SK-MEL-5 (cell line): ENCODE results near the gene SMIM29. TPM values are rescaled to one million over a fixed set of nuclear protein-coding genes. Genes with fewer than 3 reads are reported as not detected.
"Not testable (repeated sequence)": the region's sequence is repeated elsewhere in the genome, so short reads cannot be mapped to it uniquely, and the experiment has no call there.

ENCODE experiments used
- DNase-seq: peaks from one replicate; pipeline ENCODE4 v3.0.0-alpha.2; 2016; ENCODE audit warnings: low read depth, low spot score
- in situ Hi-C: cut with HindIII; loops from 2 replicates; pipeline ENCODE4 v1.10.0; 2016; ENCODE audit warnings: low sequenced_read_pairs, high pct_unique_total_duplicates, low pct_unique_long_range_greater_than_20kb
- total RNA-seq: library from RNA; depleted of rRNA; stranded (reverse); fragments of >200 nt; shearing (Covaris generic); gene quantifications from 2 replicates; pipeline ENCODE4 v1.2.3, GENCODE V29; 2014

Gene SMIM29
- total RNA-seq, 1 experiment from 2014 or later: 66.6 TPM

DNA sequence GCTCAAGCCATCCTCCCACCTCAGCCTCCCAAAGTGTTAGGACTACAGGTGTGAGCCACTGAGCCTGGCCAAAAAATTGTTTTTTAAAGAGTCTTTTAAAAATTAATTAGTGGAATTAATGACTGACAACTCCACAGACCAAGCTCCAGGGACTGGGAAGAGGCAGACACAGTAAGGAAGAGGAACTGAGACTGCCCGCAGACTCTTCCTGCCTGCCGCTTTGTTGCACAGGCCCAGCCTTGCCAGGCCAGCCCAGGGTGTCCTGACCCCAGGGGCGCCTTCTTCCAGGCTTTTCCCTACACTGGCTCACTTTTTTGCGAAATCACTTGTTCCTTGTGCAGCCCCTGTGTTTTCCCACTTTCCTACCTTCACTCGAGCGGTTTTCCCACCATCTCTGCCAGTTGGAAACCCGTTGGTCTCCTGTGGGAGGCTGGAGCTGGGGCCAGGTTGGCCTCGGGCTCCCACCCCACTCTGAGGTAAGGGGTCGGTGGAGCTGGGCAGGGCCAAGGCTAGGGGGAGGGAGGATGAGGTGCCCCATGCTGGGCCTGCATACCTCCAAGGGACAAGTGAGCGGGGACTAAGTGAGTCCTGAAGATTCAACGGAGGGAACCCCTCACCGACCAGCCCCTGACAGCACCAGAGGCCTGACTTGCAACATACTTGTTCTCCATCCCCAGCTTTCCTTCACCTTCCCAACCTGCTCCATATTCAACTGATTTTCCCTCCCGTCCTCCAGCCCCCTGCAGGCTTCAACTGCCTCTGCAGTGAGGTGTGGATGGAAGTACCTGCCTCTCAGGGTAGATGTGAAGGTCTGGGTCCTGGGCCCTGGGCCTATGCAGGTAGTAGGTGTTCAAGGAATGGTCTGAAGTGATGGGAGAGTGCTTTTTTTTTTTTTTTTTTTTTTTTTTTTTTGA lies 23.5 kb upstream of the SMIM29 start:
- in situ Hi-C loops: no loop called here

DNA sequence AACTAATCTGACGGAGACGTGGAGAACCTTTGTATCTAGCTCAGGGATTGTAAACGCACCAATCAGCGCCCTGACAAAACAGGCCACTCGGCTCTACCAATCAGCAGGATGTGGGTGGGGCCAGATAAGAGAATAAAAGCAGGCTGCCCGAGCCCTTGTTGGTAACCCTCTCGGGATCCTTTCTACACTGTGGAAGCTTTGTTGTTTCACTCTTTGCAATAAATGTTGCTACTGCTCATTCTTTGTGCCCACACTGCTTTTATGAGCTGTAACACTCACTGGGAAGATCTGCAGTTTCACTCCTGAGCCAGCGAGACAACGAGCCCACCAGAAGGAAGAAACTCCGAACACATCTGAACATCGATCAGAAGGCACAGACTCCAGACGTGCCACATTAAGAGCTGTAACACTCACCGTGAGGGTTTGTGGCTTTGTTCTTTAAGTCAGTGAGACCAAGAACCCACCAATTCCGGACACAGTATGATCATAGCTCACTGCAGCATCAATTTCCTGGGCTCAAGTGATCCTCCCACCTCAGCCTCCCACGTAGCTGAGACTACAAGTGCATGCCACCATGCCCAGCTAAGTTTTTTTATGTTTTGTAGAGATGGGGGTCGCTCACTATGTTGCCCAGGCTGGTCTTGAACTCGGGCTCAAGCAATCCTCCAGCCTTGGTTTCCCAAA lies 21.0 kb upstream of the SMIM29 start:
- DNase-seq, in situ Hi-C loops: not testable (repeated sequence)

More for the DNA sequence above, 23.5 kb upstream of the SMIM29 start:
- DNase-seq: no peak

DNA sequence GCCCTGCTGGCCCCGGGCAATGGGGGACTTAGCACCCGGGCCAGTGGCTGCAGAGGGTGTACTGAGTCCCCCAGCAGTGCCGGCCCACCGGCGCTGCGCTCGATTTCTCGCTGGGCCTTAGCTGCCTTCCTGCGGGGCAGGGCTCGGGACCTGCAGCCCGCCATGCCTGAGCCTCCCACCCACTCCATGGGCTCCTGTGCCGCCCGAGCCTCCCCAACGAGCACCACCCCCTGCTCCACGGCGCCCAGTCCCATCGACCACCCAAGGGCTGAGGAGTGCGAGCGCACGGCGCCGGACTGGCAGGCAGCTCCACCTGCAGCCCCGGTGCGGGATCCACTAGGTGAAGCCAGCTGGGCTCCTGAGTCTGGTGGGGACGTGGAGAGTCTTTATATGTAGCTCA lies 20.3 kb upstream of the SMIM29 start:
- DNase-seq, in situ Hi-C loops: not testable (repeated sequence)

DNA sequence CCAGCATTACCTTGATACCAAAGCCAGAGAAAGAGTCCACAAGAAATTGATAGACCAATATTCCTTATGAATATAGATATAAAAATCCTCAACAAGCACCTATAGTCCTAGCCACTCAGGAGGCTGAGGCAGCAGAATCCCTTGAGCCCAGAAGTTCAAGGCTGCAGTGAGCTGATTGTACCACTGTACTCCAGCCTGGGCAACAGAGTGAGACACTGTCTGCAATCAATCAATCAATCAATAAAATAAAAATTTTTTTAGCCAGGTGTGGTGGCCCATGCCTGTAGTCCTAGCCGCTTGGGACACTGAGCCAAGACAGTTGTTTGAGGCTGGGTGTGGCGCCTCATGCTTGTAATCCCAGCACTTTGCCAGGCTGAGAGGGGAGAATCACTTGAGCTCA lies 18.9 kb upstream of the SMIM29 start:
- no peak for DNase-seq

DNA sequence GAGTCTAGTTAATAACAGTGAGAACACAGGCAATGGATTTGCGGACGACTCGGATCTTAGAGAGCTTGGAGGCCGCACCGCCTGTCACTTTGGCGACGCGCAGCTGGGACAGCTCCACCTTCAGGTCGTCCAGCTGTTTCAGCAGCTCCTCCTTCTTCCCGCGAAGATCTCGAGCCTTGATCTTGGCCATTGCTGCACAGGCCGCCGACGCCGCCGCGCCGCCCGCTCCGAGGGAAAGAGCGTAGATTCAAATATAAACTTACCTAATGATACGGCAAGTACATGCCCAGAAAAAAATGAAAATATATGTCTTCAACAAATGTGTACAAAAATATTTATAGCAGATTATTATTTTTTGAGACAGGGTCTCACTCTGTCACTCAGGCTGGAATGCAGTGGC lies 14.7 kb upstream of the SMIM29 start:
- in situ Hi-C loops, DNase-seq: not testable (repeated sequence)

More for the DNA sequence above, 18.9 kb upstream of the SMIM29 start:
- in situ Hi-C loops: no loop called here

DNA sequence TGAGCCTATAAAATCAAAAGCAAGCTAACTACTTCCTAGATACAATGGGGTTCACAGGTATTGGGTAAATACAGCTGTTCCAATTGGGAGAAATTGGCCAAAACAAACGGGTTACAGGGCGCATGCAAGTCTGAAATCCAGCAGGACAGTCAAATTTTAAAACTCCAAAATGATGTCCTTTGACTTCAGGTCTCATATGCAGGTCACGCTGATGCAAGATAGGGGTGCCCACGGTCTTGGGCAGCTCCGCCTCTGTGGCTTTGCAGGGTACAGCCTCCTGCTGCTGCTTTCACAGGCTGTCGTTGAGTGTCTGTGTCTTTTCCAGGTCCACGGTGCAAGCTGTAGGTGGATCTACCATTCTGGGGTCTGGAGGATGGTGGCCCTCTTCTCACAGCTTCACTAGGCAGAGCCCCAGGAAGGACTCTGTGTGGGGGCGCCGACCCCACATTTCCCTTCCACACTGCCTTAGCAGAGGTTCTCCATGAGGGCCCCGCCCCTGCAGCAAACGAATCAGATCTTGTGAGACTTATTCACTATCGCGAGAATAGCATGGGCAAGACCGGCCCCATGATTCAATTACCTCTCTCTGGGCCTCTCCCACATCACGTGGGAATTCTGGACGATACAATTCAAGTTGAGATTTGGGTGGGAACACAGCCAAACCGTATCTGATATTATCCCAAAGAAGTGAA lies 11.9 kb upstream of the SMIM29 start:
- in situ Hi-C loops: no loop called here
- no peak for DNase-seq

DNA sequence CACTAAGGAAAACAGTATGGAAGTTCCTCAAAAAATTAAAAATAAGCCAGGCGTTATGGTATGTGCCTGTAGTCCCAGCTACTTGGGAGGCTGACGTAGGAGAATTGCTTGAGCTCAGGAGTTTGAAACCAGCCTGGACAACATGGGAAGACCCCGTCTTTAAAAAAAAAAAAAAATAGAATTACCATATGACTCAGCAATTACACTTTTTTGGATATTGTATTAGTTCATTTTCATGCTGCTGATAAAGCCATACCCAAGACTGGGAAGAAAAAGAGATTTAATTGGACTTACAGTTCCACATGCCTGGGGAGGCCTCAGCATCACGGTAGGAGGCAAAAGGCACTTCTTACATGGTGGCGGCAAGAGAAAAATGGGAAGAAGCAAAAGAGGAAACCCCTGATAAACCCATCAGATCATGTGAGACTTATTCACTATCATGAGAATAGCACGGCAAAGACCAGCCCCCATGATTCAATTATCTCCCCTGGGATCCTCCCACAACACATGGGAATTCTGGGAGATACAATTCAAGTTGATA lies 10.8 kb upstream of the SMIM29 start:
- in situ Hi-C loops: no loop called here
- no peak for DNase-seq

DNA sequence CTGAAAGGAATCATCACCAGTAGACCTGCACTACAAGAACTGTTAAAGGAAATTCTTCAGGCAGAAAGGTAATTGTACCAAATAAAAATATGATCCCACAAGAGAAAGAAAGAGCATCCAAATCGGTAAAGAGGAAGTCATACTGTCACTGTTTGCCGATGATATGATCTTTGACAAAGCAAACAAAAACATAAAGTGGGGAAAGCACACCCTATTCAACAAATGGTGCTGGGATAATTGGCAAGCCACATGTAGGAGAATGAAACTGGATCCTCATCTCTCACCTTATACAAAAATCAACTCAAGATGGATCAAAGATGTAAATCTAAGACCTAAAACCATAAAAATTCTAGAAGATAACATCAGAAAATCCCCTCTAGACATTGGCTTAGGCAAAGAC lies 3.6 kb upstream of the SMIM29 start:
- in situ Hi-C loops, DNase-seq: not testable (repeated sequence)

DNA sequence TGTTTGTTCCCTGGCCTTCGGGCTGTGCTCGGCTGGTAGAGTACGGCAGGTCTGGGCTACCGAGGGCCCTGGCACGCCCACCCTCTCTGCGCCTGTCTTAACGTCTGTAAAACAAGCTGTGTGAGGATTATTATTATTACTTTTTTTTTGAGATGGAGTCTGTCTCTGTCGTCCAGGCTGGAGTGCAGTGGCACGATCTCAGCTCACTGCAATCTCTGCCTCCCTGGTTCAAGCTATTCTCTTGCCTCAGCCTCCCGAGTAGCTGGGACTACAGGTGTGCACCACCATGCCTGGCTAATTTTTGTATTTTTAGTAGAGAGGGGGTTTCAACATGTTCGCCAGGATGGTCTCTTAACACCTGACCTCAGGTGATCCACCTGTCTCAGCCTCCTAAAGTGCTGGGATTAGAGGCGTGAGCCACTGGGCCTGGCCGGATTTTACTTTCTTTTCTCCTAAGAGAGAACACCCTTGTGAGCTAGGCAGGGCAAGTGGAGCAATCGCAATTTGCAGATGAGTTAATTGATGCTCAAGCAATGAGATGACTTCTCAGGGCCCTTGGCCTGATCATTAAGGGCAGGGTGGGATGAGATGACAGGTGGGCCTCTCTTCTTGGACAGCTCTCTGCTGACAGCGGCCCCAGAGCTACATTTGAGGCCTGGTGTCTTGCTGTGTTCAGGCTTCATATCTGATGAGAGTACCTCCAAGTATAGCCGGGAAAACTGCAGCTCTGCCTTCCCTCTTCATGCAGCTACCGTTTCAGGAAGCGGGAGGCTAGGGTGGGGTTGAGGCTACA lies 859 bp upstream of the SMIM29 start:
- peak; percentile 36 for DNase-seq
- in situ Hi-C loops: no loop called here

DNA sequence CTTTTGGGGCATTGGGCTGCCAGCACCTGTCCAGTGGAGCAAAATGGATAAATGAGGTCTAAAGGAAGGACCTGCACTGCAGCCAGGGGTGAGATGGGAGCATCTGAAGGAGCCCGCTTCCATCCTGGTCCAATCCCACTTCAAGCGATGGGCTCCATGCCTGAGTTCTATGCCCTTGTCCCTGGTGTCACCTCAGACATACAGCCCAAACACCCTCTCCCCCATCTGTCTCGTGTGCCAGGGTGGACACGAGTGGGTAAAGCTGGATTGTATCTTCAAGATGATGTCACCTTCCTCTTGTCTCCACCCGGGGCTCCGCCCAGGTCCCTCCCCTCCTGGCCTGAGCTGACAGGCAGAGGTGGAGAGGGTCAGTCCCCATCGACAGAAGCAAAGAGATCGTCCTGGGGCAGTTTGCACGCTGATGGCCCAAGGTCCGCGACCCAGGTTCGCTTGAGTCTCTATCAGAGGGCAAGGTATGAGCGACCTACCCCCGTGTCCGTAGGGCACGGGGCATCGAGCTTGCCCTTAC lies 544 bp downstream of the SMIM29 start:
- DNase-seq: peak; percentile 38
- in situ Hi-C loops: no loop called here

DNA sequence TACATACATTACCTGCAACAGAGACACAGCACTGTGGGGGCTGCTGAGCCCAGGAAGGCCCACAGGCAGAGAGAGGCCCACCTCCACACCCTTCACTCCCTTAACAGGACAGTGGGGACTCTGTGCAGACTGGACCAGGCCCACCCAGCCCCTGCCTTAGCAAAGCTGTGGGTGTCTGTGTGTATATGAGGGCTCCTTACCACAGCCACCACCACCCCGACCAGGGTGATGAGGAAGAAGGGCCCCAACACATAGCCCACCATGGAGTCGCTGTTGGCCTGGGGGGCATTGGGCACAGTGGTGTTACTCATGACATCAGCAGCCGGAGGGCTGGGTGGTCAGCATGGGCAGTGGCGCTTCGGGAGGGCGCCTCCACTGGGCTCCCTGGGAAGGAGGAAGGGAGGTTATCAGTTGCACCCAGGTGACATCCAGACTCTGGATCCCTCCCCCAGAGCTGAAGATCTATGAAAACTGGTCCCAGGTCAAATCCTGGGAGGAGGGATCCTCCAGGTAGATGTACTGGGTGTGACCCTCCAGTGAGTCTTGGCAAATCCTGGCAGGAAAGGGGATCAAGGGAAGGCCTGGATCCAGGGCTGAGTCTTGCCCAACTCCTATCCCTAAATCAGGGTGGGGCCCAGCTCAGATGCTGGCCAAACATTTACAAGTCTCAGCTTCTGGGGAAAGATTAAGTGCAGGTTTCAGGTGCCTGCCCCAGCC lies 1.2 kb downstream of the SMIM29 start:
- DNase-seq: no peak
- in situ Hi-C loops: no loop called here

DNA sequence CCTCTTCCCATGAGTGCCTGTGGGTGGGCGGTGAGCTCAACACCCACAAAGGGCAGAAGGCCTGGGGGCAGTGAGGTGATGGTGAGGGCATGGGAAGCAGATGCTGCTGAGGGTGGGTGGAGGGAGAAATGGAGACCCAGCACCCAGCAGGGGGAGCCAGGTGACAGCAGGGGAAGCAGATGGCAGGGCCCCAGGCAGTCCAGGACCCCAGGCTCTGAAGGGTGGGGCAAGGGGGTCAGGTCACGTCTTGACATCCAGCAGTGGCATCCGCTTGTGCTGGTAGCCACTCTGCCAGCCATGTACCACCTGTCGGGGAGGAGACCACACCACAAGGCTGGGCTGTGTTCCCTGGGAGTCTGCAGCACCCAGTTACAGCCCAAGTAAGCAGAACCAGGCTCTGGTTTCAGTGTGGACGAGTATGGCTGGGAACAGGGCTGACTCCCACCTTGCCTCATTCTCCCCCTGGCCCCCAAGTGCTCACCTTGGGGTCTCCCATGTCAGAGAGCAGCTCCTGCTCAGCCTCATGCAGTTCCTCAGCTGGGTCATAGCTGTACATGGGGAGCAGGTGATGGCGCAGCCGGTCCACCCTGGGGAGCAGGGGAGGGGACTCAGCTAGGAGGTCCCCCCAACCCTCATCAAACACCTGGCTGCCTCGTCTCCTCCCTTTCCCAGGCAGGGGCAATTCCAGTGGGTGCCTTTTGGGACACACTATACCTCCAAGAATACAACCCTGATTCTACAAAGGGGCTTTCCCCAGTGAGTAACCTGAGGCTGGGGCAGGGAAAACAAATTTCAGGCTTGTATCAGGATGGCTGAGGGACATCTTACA lies 2.0 kb downstream of the SMIM29 start:
- DNase-seq: peak; percentile 54
- in situ Hi-C loops: no loop called here

DNA sequence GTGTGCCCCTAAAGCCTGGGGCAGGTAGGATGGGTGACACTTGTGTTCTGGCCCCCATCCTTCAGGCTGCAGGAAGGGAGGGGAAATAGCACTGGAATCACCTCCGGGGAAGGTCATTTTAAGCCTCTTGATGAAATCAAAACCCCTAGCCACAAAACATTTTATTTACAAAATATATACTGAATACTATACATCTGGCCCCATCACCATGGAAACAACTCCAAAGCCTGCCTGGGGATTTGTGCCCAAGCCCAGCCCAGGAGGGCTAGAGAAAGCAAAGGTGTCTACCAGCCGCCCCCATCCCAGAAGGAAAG lies 2.6 kb downstream of the SMIM29 start:
- in situ Hi-C loops: no loop called here
- no peak for DNase-seq

DNA sequence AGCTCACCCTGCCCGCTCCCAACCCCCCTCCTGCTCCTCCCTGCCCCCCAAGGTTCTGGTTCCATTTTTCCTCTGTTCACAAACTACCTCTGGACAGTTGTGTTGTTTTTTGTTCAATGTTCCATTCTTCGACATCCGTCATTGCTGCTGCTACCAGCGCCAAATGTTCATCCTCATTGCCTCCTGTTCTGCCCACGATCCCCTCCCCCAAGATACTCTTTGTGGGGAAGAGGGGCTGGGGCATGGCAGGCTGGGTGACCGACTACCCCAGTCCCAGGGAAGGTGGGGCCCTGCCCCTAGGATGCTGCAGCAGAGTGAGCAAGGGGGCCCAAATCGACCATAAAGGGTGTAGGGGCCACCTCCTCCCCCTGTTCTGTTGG lies 3.1 kb downstream of the SMIM29 start:
- in situ Hi-C loops, DNase-seq: not testable (repeated sequence)

DNA sequence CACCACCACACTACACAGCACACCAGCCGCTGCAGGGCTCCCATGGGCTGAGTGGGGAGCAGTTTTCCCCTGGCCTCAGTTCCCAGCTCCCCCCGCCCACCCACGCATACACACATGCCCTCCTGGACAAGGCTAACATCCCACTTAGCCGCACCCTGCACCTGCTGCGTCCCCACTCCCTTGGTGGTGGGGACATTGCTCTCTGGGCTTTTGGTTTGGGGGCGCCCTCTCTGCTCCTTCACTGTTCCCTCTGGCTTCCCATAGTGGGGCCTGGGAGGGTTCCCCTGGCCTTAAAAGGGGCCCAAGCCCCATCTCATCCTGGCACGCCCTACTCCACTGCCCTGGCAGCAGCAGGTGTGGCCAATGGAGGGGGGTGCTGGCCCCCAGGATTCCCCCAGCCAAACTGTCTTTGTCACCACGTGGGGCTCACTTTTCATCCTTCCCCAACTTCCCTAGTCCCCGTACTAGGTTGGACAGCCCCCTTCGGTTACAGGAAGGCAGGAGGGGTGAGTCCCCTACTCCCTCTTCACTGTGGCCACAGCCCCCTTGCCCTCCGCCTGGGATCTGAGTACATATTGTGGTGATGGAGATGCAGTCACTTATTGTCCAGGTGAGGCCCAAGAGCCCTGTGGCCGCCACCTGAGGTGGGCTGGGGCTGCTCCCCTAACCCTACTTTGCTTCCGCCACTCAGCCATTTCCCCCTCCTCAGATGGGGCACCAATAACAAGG lies 3.6 kb downstream of the SMIM29 start:
- DNase-seq, in situ Hi-C loops: not testable (repeated sequence)
